NCI-H82 treated with DMSO at 0.1 percent for 48 hours (cell line): ENCODE data around the gene HSD17B1.

Experiments used
- DNase-seq: peaks from one replicate; lab custom pipeline; 2025; ENCODE audit not compliant: unreplicated experiment; lab: John Stamatoyannopoulos, UW

Gene HSD17B1

GRCh38 chr17:42566215-42566882 lies 13.6 kb downstream of the HSD17B1 start:
- DNase-seq: no peak

- DNase-seq: peak; percentile 80
Measured at GRCh38 chr17:42566883-42567573, 14.3 kb downstream of the HSD17B1 start, which contains the start of gene MLX. TSS of gene MLX (plus strand) at chr17:42567100. CDS start at chr17:42567125, 25 bp downstream.

GRCh38 chr17:42568341-42569111 lies 15.8 kb downstream of the HSD17B1 start:
- no peak for DNase-seq

DNA sequence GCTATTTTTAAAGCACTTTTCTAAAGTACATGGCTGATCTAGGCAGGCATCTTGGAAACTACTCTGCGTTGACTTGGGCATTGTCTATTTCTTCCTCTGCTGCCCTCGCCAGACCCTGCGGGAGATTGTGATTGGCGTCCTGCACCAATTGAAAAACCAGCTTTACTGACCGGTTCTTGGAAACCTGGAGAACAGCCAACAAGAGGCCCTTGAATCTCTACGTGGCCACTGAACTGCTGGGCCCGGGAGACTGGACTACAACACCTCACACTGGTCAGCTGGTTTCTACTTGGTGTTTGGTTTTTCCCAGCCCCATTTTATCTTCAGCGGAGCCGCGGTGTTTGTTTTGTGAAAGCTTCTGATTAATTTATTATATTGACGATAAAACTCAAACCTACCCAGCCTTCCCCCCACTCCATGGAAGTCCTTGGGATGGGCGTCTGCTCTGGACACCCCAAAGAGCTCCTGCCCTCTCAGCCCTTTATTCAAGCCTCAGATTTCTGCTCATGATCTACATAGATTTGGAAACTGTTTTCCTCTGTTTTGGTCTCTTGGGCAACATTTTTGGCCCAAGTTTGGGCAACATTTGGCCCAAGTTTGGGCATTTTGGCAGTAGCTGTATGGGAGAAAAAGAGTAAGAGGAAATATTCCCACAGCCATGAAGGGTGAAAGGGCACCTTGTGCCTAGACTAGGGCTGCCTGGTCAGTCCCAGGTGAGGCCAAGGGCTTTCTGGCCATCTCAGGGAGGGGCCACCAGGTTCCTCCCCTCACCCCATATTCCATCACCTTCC lies 18.9 kb downstream of the HSD17B1 start:
- DNase-seq: no peak

DNA sequence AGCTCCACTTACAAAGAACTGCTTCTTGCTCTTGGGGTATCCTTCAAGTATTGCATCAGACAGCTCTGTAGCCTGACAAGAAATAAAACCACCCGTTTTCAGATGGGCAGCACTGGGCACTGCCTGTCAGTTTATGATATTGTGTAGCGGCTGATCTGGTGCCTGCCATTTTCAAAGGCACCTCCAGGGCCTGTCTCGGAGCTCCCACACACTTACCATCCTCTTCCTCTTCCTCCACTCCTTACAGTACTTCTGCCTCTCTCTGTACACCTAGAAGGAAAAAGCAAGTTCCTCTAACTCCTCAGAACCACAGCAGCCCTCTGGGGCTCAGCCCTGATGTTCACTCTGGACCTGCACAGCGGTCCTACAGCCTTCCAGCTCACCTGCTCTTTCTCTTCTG lies 20.4 kb downstream of the HSD17B1 start:
- DNase-seq: no peak

DNA sequence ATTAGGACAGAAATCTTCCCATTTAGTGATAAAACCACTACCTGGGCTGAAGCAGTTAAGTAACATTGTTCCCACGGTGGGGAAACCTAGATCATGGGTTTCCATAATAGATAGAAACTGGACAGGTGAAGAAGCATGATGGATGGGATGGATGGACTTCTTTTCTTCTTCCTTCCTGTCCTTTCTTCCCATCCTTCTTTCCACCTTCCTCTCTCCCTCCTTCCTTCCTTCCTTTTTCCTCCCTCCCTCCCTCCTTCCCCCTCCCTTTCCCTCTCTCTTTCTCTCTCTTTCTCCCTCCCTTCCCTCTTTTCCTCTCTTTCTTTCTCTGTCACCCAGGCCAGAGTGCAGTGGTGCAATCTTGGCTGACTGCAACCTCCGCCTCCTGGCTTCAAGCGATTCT lies 21.7 kb downstream of the HSD17B1 start:
- no peak for DNase-seq

GRCh38 chr17:42577140-42577531 lies 24.4 kb downstream of the HSD17B1 start:
- no peak for DNase-seq

- peak; percentile 83 for DNase-seq
Measured at GRCh38 chr17:42577532-42578281, 25.0 kb downstream of the HSD17B1 start, which contains the start of gene PSMC3IP. TSS of gene PSMC3IP (minus strand) at chr17:42577729. CDS start at chr17:42577686, 43 bp downstream.

GRCh38 chr17:42578282-42578869 lies 25.7 kb downstream of the HSD17B1 start:
- DNase-seq: peak; percentile 76

- no peak for DNase-seq
Measured at GRCh38 chr17:42579794-42580551, 27.2 kb downstream of the HSD17B1 start.

GRCh38 chr17:42581744-42582270 lies 29.1 kb downstream of the HSD17B1 start:
- DNase-seq: no peak

- no peak for DNase-seq
Measured at GRCh38 chr17:42584880-42585279, 32.2 kb downstream of the HSD17B1 start.

DNA sequence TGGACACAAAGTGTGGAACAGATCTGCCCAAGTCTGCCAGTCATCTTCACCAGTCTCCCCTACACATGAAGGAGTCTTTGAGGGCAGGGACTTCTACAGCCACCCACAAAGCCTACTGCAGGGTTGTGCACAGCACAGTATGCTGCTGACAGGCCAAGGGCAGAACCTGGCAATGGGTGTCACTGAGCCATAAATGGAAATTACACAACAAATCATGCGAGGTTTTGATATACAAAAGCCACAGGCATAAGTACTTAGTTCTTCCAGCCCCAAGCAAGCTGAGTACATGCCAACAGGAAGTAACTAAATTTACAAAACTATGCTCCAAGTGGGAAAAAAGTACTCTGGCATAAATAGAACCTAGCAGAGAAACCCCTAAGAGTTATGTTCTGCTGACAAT lies 32.6 kb downstream of the HSD17B1 start:
- DNase-seq: no peak

DNA sequence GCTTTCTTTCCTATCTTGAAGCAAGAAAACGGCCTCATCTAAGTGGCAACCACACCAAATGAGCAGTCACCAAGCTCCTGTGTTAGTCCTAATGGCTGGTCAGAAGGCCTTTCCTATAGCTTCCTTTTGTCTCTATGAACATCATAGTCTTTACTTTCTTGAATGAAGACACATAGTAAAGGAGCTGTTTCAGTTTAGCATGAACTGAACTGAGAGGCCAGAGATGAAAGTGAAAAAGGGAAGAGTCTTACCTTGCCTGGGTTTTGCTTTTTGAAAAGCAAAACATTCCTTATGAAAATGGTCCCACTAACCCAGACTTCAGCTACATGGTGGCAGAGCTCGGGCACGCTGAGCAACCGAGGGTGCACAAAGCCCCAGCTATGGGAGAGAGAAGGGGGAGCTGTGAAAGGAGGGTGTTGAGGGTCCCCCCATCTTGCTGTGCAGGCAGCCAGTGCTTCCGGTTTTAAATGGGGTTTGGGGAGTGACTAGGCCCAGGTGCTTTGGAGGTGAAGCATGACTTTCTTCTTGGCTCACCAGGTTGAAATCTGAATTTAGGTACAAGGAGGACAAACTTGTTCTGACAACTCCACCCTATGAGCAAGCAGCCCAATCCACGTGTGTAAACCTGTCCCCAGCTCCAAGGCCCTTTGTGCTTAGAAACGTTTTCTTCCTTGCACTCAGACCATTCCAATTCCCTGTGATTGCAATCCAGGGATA lies 33.9 kb downstream of the HSD17B1 start:
- DNase-seq: no peak

- DNase-seq: no peak
Measured at GRCh38 chr17:42590886-42591285, 38.2 kb downstream of the HSD17B1 start.

GRCh38 chr17:42591411-42591810 lies 38.7 kb downstream of the HSD17B1 start:
- no peak for DNase-seq

- DNase-seq: no peak
Measured at GRCh38 chr17:42596386-42596785, 43.7 kb downstream of the HSD17B1 start.

DNA sequence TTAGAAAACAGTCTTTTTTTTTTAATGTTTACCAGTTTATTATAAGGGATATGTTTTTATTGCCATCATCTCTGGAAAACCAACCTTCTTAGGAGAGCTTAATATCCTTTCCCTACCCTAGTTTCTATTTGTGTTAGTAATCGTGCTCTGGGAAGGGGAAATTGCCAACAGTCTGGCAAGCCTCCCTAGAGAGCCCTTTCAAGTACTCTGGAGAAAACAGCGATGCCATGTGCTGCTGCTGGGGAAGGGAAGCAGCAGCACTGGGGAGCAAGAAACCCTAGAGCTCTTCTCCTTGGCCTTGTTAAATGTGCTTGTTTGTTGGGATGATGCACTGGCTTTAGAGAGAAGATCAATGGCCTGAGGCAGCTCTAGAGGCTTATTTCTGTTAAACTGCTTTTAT lies 46.2 kb downstream of the HSD17B1 start:
- no peak for DNase-seq
